ENCODE results near the gene LRP8. TPM values are rescaled to one million over a fixed set of nuclear protein-coding genes. Genes with fewer than 3 reads are reported as not detected.

The LRP8 gene
- total and polyA plus RNA-seq, 2 experiments from 2014 or later = 27.8 to 71.1 TPM

- Mint-ChIP-seq H3K27ac (no peak overlapping the region), H3K36me3 (ENCODE audit: low read depth) (peaks cover 10% of the 10 kb centered on the region), H3K4me1 (peaks cover 7% of the 10 kb centered on the region), H3K27me3 (ENCODE audit: insufficient read depth, low read depth, poor library complexity) (peaks cover 23% of the 10 kb centered on the region), H3K4me3 (no peak overlapping the region), H3K9me3 (peaks cover 5% of the 10 kb centered on the region; the same call in 2 of the 3 replicates)
- Histone ChIP-seq H3K27me3 (ENCODE audit: insufficient read depth) (no peaks in the 10 kb centered on the region), H3F3A (replicated peaks; ENCODE audit: low read depth) (no peaks in the 10 kb centered on the region), H3K27ac (ENCODE audit: low read depth) (no peak overlapping the region), H3K36me3 (ENCODE audit: insufficient read depth) (no peaks in the 10 kb centered on the region), H3K4me3 (no peak overlapping the region), H3K9me2 (ENCODE audit: insufficient read depth) (no peaks in the 10 kb centered on the region), H3K4me2 (no peak overlapping the region), H3K79me2 (replicated peaks; ENCODE audit: insufficient read depth) (no peaks in the 10 kb centered on the region), H4K20me1 (replicated peaks; ENCODE audit: insufficient read depth) (no peaks in the 10 kb centered on the region), H2AFZ (no peak overlapping the region), H3K4me1 (ENCODE audit: insufficient read depth) (no peaks in the 10 kb centered on the region)
- no peak for DNase-seq (ENCODE audit: low spot score)
- no peak for TF ChIP-seq REST (IDR thresholded peaks at IDR 0.05; ENCODE audit: unreplicated experiment)
- TF ChIP-seq STAT1 (IDR thresholded peaks at IDR 0.05; ENCODE audit: unreplicated experiment) = no peak
- no peak for TF ChIP-seq EZH2phosphoT487 (IDR thresholded peaks at IDR 0.05; ENCODE audit: unreplicated experiment)
- TF ChIP-seq ZNF114 (CRISPR knock-in tag; IDR thresholded peaks at IDR 0.05) = no peak
- no peak for TF ChIP-seq CTCF (conservative IDR thresholded peaks at IDR 0.05; ENCODE audit: low read depth in 2 of 2)
- ATAC-seq = no peak
These were observed 14.3 kb upstream of the LRP8 start for GRCh38 chr1:53341961-53342707.

GRCh38 chr1:53341521-53341895, 13.6 kb upstream of the LRP8 start:
- Histone ChIP-seq H3K4me2 (no peak overlapping the region), H3K27ac (ENCODE audit: low read depth) (no peak overlapping the region), H3F3A (replicated peaks; ENCODE audit: low read depth) (no peaks in the 10 kb centered on the region), H3K4me1 (ENCODE audit: insufficient read depth) (no peaks in the 10 kb centered on the region), H3K4me3 (no peak overlapping the region), H2AFZ (no peak overlapping the region), H3K79me2 (replicated peaks; ENCODE audit: insufficient read depth) (no peaks in the 10 kb centered on the region), H3K9me2 (ENCODE audit: insufficient read depth) (no peaks in the 10 kb centered on the region), H3K27me3 (ENCODE audit: insufficient read depth) (no peaks in the 10 kb centered on the region), H4K20me1 (replicated peaks; ENCODE audit: insufficient read depth) (no peaks in the 10 kb centered on the region), H3K36me3 (ENCODE audit: insufficient read depth) (no peaks in the 10 kb centered on the region)
- peaks cover 21% of the 10 kb centered on the region for H3K27me3 Mint-ChIP-seq (ENCODE audit: insufficient read depth, low read depth, poor library complexity)
- H3K27ac Mint-ChIP-seq = no peak overlapping the region
- TF ChIP-seq CTCF (conservative IDR thresholded peaks at IDR 0.05; ENCODE audit: low read depth in 2 of 2) = no peak
- DNase-seq (ENCODE audit: low spot score) (no peak), ATAC-seq (no peak)
- H3K4me1 Mint-ChIP-seq = peaks cover 7% of the 10 kb centered on the region
- no peak overlapping the region for H3K4me3 Mint-ChIP-seq
- H3K36me3 Mint-ChIP-seq (ENCODE audit: low read depth) = peaks cover 10% of the 10 kb centered on the region
- H3K9me3 Mint-ChIP-seq = peaks cover 5% of the 10 kb centered on the region; the same call in 2 of the 3 replicates
